Mononuclear cell (primary cell): ENCODE results near the gene BSND. TPM values are rescaled to one million over a fixed set of nuclear protein-coding genes. Genes with fewer than 3 reads are reported as not detected.

Experiments used
- H3K27me3 ChIP-seq: 2 replicates; pipeline ENCODE4 v1.6.0; 2011; ENCODE audit warnings: low read length, control low read depth; ENCODE audit not compliant: insufficient read depth
- H3K4me1 ChIP-seq: 2 replicates; pipeline ENCODE4 v1.5.1; 2011; ENCODE audit warnings: mild to moderate bottlenecking, low read length, control low read depth; ENCODE audit not compliant: insufficient read depth
- H3K4me3 ChIP-seq: 2 replicates; pipeline ENCODE4 v1.5.1; 2011; ENCODE audit warnings: mild to moderate bottlenecking, low read length, moderate library complexity
- H3K9me3 ChIP-seq: 2 replicates; pipeline ENCODE4 v1.5.1; 2011; ENCODE audit warnings: low read depth, mild to moderate bottlenecking, control low read depth, low read length
- total RNA-seq: library from RNA; depleted of rRNA; stranded (reverse); fragments of >200 nt; gene quantifications from one replicate; pipeline ENCODE4 v1.2.3, GENCODE V29; 2012

Gene BSND
- total RNA-seq, 1 donor = not detected

GRCh38 chr1:55061000-55061705 lies 62.4 kb downstream of the BSND start:
- H3K4me3 ChIP-seq = no peak overlapping the region
- H3K9me3 ChIP-seq = no peaks in the 10 kb centered on the region
- no peaks in the 10 kb centered on the region for H3K27me3 ChIP-seq
- no peaks in the 10 kb centered on the region for H3K4me1 ChIP-seq

Other genes starting within 250 kb of the BSND start
- 0.10 TPM for gene PARS2, start 234.4 kb upstream of the BSND start, total RNA-seq
- gene TTC22, start 197.6 kb upstream of the BSND start, total RNA-seq = 1.9 TPM
- 1.7 TPM for gene DHCR24, start 111.7 kb upstream of the BSND start, total RNA-seq
- gene TMEM61, start 18.3 kb upstream of the BSND start, total RNA-seq = not detected
- not detected for gene PCSK9, start 40.6 kb downstream of the BSND start, total RNA-seq
- 101 TPM for gene USP24, start 216.4 kb downstream of the BSND start, total RNA-seq